GM12878 (cell line): ENCODE results near the gene RBM19. TPM values are rescaled to one million over a fixed set of nuclear protein-coding genes. Genes with fewer than 3 reads are reported as not detected.

ENCODE experiments used
- ATAC-seq: fragments of 200-7000 bp; cut with Tn5 transposase; 3 replicates; pipeline ENCODE4 v1.9.1; 2020; ENCODE audit warnings: mild to moderate bottlenecking, moderate library complexity
- BruUV-seq: library from RNA; stranded (reverse); fragments of 400-500 nt; replicated peaks from 2 replicates; lab custom pipeline; 2021; lab: Mats Ljungman, UMichigan
- CTCF ChIA-PET: fragments of 300-600 bp; sonication (Branson Sonifier 250); formaldehyde crosslinking; extraction: SDS; loops from one replicate; lab custom pipeline; 2021; ENCODE audit warnings: inconsistent platforms; lab: Yijun Ruan, JAX
- POLR2A ChIA-PET: fragments of 350-600 bp; formaldehyde crosslinking; extraction: SDS; loops from one replicate; lab custom pipeline; 2021; ENCODE audit warnings: inconsistent platforms; lab: Charles Lee
- RAD21 ChIA-PET: fragments of 300-600 bp; sonication (Branson Sonifier 250); formaldehyde crosslinking; loops from one replicate; lab custom pipeline; 2023; ENCODE audit warnings: antibody characterized with exemption; ENCODE audit not compliant: unreplicated experiment; lab: Charles Lee
- SMC1A ChIA-PET: fragments of 300-600 bp; sonication (Branson Sonifier 250); formaldehyde crosslinking; loops from one replicate; lab custom pipeline; 2023; ENCODE audit not compliant: unreplicated experiment, uncharacterized antibody; lab: Charles Lee
- DNase-seq: peaks from one replicate; pipeline ENCODE4 v3.0.0-alpha.2; 2011; ENCODE audit warnings: low read depth, low spot score
- FAIRE-seq: peaks from 3 replicates; lab custom pipeline; 2011; peaks lifted over from hg19 to GRCh38; lab: Jason Lieb, UNC
- H2AFZ ChIP-seq: 2 replicates; pipeline ENCODE4 v1.6.0; 2011; ENCODE audit warnings: low read depth, low read length, control low read depth; ENCODE audit not compliant: control insufficient read depth
- H3K27ac ChIP-seq: 2 replicates; pipeline ENCODE4 v1.5.1; 2011; ENCODE audit warnings: control low read depth; ENCODE audit not compliant: control insufficient read depth, insufficient read depth
- H3K27me3 ChIP-seq, 2 experiments: replicated peaks in 1 of 2; 2 replicates each; pipeline versions ENCODE4 v1.6.0 to v1.6.1; 2011; ENCODE audit warnings: low read length in 1 of 2; ENCODE audit not compliant: control insufficient read depth in 2 of 2, insufficient read depth in 2 of 2
- H3K36me3 ChIP-seq, 2 experiments: 2 replicates each; pipeline ENCODE4 v1.5.1; 2011; ENCODE audit warnings: low read length in 1 of 2; ENCODE audit not compliant: control insufficient read depth in 2 of 2, insufficient read depth in 2 of 2
- H3K4me1 ChIP-seq: 2 replicates; pipeline ENCODE4 v1.6.1; 2011; ENCODE audit warnings: mild to moderate bottlenecking, low read length, moderate library complexity, mixed read lengths; ENCODE audit not compliant: control insufficient read depth, insufficient read depth
- H3K4me2 ChIP-seq: 2 replicates; pipeline ENCODE4 v1.6.0; 2011; ENCODE audit warnings: control low read depth; ENCODE audit not compliant: control insufficient read depth, insufficient read depth
- H3K4me3 ChIP-seq: fragments of 200-600 bp; sonication (generic); 2 replicates; pipeline ENCODE4 v1.5.1; 2016
- H3K79me2 ChIP-seq: 2 replicates; pipeline ENCODE4 v1.6.0; 2011; ENCODE audit warnings: low read length; ENCODE audit not compliant: control insufficient read depth, insufficient read depth
- H3K9ac ChIP-seq: 2 replicates; pipeline ENCODE4 v1.8.0; 2011; ENCODE audit warnings: low read length, control low read depth, mixed read lengths; ENCODE audit not compliant: control insufficient read depth, insufficient read depth
- H3K9me3 ChIP-seq: replicated peaks from 3 replicates; pipeline ENCODE4 v1.5.1; 2011; ENCODE audit warnings: mild to moderate bottlenecking, low read length; ENCODE audit not compliant: control insufficient read depth, insufficient read depth
- H4K20me1 ChIP-seq: 2 replicates; pipeline ENCODE4 v1.6.0; 2011; ENCODE audit not compliant: control insufficient read depth, insufficient read depth
- ASH2L ChIP-seq: fragments of 300-600, 200-600 bp; sonication (generic); IDR thresholded peaks from 2 replicates; pipeline ENCODE4 v1.6.1; 2017; ENCODE audit warnings: low read depth, mild to moderate bottlenecking, borderline replicate concordance
- CBX5 ChIP-seq: sonication (generic); IDR thresholded peaks from 2 replicates; pipeline ENCODE4 v1.6.1; 2016; ENCODE audit warnings: low read depth, moderate library complexity, mild to moderate bottlenecking, inconsistent platforms
- EGR1 ChIP-seq, 2 experiments: IDR thresholded peaks; 1 replicate in 1 of 2; 2 replicates in 1 of 2; pipeline ENCODE4 v1.6.1; 2011 to 2012; ENCODE audit warnings: low read depth in 2 of 2, low read length in 2 of 2, borderline replicate concordance in 1 of 2, mild to moderate bottlenecking in 1 of 2, moderate library complexity in 1 of 2
- GATAD2B ChIP-seq: fragments of 450-650 bp; conservative IDR thresholded peaks from 2 replicates; pipeline ENCODE4 v1.6.1; 2017; ENCODE audit warnings: low read depth, mild to moderate bottlenecking, moderate library complexity
- IRF4 ChIP-seq: IDR thresholded peaks from 2 replicates; pipeline ENCODE4 v1.6.1; 2011; ENCODE audit warnings: low read depth, low read length
- JUND ChIP-seq: IDR thresholded peaks from 2 replicates; pipeline ENCODE4 v1.6.1; 2012; ENCODE audit warnings: low read depth, mild to moderate bottlenecking, low read length, improper control_type of control experiment, moderate library complexity
- POU2F2 ChIP-seq: IDR thresholded peaks from 3 replicates; pipeline ENCODE4 v1.6.1; 2011; ENCODE audit warnings: low read depth, mild to moderate bottlenecking, low read length, borderline replicate concordance
- RBBP5 ChIP-seq: fragments of 200-600 bp; sonication (generic); conservative IDR thresholded peaks from 2 replicates; pipeline ENCODE4 v1.6.1; 2016
- SMARCA5 ChIP-seq: fragments of 450-650 bp; IDR thresholded peaks from 2 replicates; pipeline ENCODE4 v1.6.1; 2017; ENCODE audit warnings: mild to moderate bottlenecking
- STAT1 ChIP-seq: fragments of 450-650 bp; conservative IDR thresholded peaks from 2 replicates; pipeline ENCODE4 v1.6.1; 2014; ENCODE audit warnings: antibody characterized with exemption, mild to moderate bottlenecking
- TARDBP ChIP-seq: IDR thresholded peaks from 2 replicates; pipeline ENCODE4 v1.6.1; 2016; ENCODE audit warnings: borderline replicate concordance
- TCF7 ChIP-seq: IDR thresholded peaks from 2 replicates; pipeline ENCODE4 v1.6.1; 2014; ENCODE audit warnings: antibody characterized with exemption, borderline replicate concordance
- ZBED1 ChIP-seq: IDR thresholded peaks from 2 replicates; pipeline ENCODE4 v1.6.1; 2016; ENCODE audit warnings: borderline replicate concordance
- WGBS: methylation state at CpG from one replicate; pipeline ENCODE4 v1.1.6; 2016; ENCODE audit warnings: low lambda C conversion rate; ENCODE audit not compliant: insufficient replicate concordance, insufficient coverage; ENCODE audit errors: missing lambda C conversion rate; 5-methylcytosine and 5-hydroxymethylcytosine counted together
- in situ Hi-C: fragments of 300-500 bp; cut with MboI; formaldehyde crosslinking; loops from 9 replicates; pipeline ENCODE4 v1.14.3; 2018; ENCODE audit warnings: mixed read lengths
- intact Hi-C: fragments of 100-400 bp; cut with micrococcal nuclease; formaldehyde crosslinking; loops from one replicate; pipeline ENCODE4 v1.14.2; 2022; ENCODE audit not compliant: unreplicated experiment
- polyA plus RNA-seq, 11 experiments: library from polyadenylated mRNA; depleted of rRNA in 4 of 11; unstranded in 6 of 11; stranded (reverse) in 5 of 11; fragments of >200 nt; fragmentation: Nextera tagmentation in 4 of 11; fragmentation: Illumina TruSeq in 1 of 11; extraction: Ambion mirVana in 4 of 11; extraction: Trizol in 1 of 11; gene quantifications; 1 replicate in 1 of 11; 2 replicates in 10 of 11; pipeline versions ENCODE4 v1.2.1 to v1.2.3, GENCODE V29; 2011 to 2016; ENCODE audit warnings: inconsistent platforms in 2 of 11, missing spikeins in 2 of 11, low read depth in 1 of 11
- total RNA-seq, 4 experiments: library from RNA; depleted of rRNA in 3 of 4; stranded (reverse); fragments of >200 nt in 3 of 4; fragmentation: Illumina TruSeq in 1 of 4; extraction: Trizol in 1 of 4; gene quantifications; 2 replicates each; pipeline versions ENCODE4 v1.2.1 to v1.2.3, GENCODE V29; 2013 to 2021
- TF ChIP-seq, protein P1 (sequence below): IDR thresholded peaks from 2 replicates; pipeline ENCODE4 v1.6.1; 2011; ENCODE audit warnings: low read depth, mild to moderate bottlenecking, low read length, moderate library complexity, borderline replicate concordance; ENCODE audit errors: extremely low read depth
- TF ChIP-seq, protein P2 (sequence below): IDR thresholded peaks from 2 replicates; pipeline ENCODE4 v1.6.1; 2011; ENCODE audit warnings: borderline replicate concordance, low read depth, mild to moderate bottlenecking, moderate library complexity, low read length; ENCODE audit not compliant: insufficient read depth, poor library complexity, severe bottlenecking

The RBM19 gene
- total and polyA plus RNA-seq, 10 of the 15 experiments (the other 5 are each of a cell fraction or from before 2014, with no cell fraction given): 4.2 to 42.9 (median 28.4) TPM

DNA sequence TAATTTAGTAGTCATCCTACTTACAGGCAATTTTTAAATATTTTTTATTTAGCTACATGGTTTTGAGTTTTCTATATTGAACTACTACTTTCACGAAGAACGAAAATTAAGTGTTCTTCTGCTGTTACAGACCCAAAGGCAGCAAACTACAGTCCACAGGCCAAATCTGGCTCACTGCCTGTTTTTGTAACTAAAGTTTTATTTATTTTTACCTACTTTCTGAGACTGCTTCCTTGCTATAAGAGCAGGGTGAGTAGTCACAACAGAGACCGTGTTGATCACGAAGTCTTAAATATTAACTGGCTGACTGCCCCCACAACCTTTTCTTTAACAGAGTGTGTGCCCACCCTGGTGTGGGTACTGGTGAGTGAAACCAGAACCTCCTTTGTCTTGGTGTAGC is 11.6 kb downstream of the RBM19 start:
- no peaks in the 10 kb centered on the region for H3K27me3 ChIP-seq
- RAD21 ChIA-PET: no interaction called here
- no peaks in the 10 kb centered on the region for H3K79me2 ChIP-seq
- CTCF ChIA-PET: interaction anchor here (1.4 to 2.7 kb wide), 2 partner anchors 12 to 26 kb away, joined by 5 to 7 read pairs; partner anchors contain the start of gene RBM19
- POLR2A ChIA-PET: no interaction called here
- no peak overlapping the region for H2AFZ ChIP-seq
- 77% methylated on average over 4 of the region's 4 CpGs for WGBS
- no peak overlapping the region for H3K9ac ChIP-seq
- H3K4me2 ChIP-seq: no peak overlapping the region
- FAIRE-seq: no peak
- H3K9me3 ChIP-seq: no peaks in the 10 kb centered on the region
- SMC1A ChIA-PET: interaction anchor here (2.2 kb wide), 1 partner anchor 26 kb away, joined by 6 read pairs; no protein-coding TSS in a partner anchor
- no peak for TF ChIP-seq RBBP5
- TF ChIP-seq JUND: no peak
- no peak for TF ChIP-seq TCF7
- TF ChIP-seq STAT1: no peak
- TF ChIP-seq, protein P1, sequence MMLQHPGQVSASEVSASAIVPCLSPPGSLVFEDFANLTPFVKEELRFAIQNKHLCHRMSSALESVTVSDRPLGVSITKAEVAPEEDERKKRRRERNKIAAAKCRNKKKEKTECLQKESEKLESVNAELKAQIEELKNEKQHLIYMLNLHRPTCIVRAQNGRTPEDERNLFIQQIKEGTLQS: no peak
- TF ChIP-seq SMARCA5: no peak
- TF ChIP-seq GATAD2B: no peak
- TF ChIP-seq ASH2L: no peak
- TF ChIP-seq POU2F2: no peak
- no peak for TF ChIP-seq IRF4
- TF ChIP-seq, protein P2, sequence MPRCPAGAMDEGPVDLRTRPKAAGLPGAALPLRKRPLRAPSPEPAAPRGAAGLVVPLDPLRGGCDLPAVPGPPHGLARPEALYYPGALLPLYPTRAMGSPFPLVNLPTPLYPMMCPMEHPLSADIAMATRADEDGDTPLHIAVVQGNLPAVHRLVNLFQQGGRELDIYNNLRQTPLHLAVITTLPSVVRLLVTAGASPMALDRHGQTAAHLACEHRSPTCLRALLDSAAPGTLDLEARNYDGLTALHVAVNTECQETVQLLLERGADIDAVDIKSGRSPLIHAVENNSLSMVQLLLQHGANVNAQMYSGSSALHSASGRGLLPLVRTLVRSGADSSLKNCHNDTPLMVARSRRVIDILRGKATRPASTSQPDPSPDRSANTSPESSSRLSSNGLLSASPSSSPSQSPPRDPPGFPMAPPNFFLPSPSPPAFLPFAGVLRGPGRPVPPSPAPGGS: no peak
- TF ChIP-seq EGR1 (IDR thresholded peaks at IDR 0.05; ENCODE audit: borderline replicate concordance in 1 of 2, low read depth in 2 of 2, low read length in 2 of 2): no peak
- TF ChIP-seq ZBED1: no peak
- TF ChIP-seq CBX5: no peak
- TF ChIP-seq TARDBP: no peak
- ATAC-seq: peak; percentile 15; the same call in 2 of the 3 replicates
- intact Hi-C loops: no loop called here
- DNase-seq: no peak
- no peaks in the 10 kb centered on the region for H3K4me1 ChIP-seq
- no TSS peak for BruUV-seq
- no peak overlapping the region for H3K27ac ChIP-seq
- no peaks in the 10 kb centered on the region for H4K20me1 ChIP-seq
- in situ Hi-C loops: no loop called here
- H3K4me3 ChIP-seq: no peak overlapping the region
- H3K36me3 ChIP-seq: peaks cover 14 to 35% of the 10 kb centered on the region in 2 experiments; a peak in 3 of 4 replicates
